Endothelial cell of umbilical vein (primary cell): ENCODE measurements around the gene SENP5. TPM values are rescaled to one million over a fixed set of nuclear protein-coding genes. Genes with fewer than 3 reads are reported as not detected.

ENCODE experiments used
- BruUV-seq: library from RNA; stranded (reverse); fragments of 400-500 nt; replicated peaks from 2 replicates; lab custom pipeline; 2021; lab: Mats Ljungman, UMichigan
- CTCF ChIA-PET: fragments of 300-600, 350-600 bp; sonication (Branson Sonifier 250); formaldehyde crosslinking; loops from one replicate; lab custom pipeline; 2021; ENCODE audit warnings: antibody characterized with exemption, inconsistent platforms; lab: Charles Lee
- POLR2A ChIA-PET: fragments of 300-600, 350-600 bp; sonication (Branson Sonifier 250); formaldehyde crosslinking; loops from one replicate; lab custom pipeline; 2021; ENCODE audit warnings: antibody characterized with exemption, inconsistent platforms; lab: Charles Lee
- DNase-seq: peaks from one replicate; pipeline ENCODE4 v3.0.0-alpha.2; 2011; ENCODE audit warnings: low read depth, low spot score
- FAIRE-seq: peaks from 2 replicates; lab custom pipeline; 2011; peaks lifted over from hg19 to GRCh38; lab: Jason Lieb, UNC
- H2AFZ ChIP-seq: 2 replicates; pipeline ENCODE4 v1.6.0; 2012; ENCODE audit warnings: low read depth, low read length, control low read depth, inconsistent platforms
- H3K27ac ChIP-seq: 2 replicates; pipeline ENCODE4 v1.5.1; 2011; ENCODE audit warnings: low read depth, mild to moderate bottlenecking, control low read depth, low read length, moderate library complexity; ENCODE audit not compliant: insufficient read depth
- H3K27me3 ChIP-seq, 2 experiments: 2 replicates each; pipeline versions ENCODE4 v1.6.0 to v1.6.1; 2011; ENCODE audit warnings: low read length in 2 of 2, mixed read lengths in 1 of 2; ENCODE audit not compliant: control insufficient read depth in 2 of 2, insufficient read depth in 2 of 2
- H3K36me3 ChIP-seq, 2 experiments: 2 replicates in 1 of 2; 3 replicates in 1 of 2; pipeline ENCODE4 v1.5.1; 2011; ENCODE audit warnings: low read length in 2 of 2, mild to moderate bottlenecking in 1 of 2, moderate library complexity in 1 of 2; ENCODE audit not compliant: control insufficient read depth in 2 of 2, insufficient read depth in 2 of 2; ENCODE audit errors: extremely low read depth in 1 of 2
- H3K4me1 ChIP-seq: 3 replicates; pipeline ENCODE4 v1.5.1; 2011; ENCODE audit warnings: mild to moderate bottlenecking, low read length; ENCODE audit not compliant: control insufficient read depth, insufficient read depth; ENCODE audit errors: extremely low read depth
- H3K4me2 ChIP-seq: 2 replicates; pipeline ENCODE4 v1.6.1; 2011; ENCODE audit warnings: low read length, control low read depth, mixed read lengths; ENCODE audit not compliant: insufficient read depth
- H3K4me3 ChIP-seq, 3 experiments: fragments of 200-600 bp in 1 of 3; sonication (generic), shearing (Covaris generic) in 1 of 3; replicated peaks in 1 of 3; 2 replicates each; pipeline ENCODE4 v1.5.1; 2011 to 2016; ENCODE audit warnings: control low read depth in 3 of 3, low read length in 3 of 3, mild to moderate bottlenecking in 2 of 3, inconsistent platforms in 1 of 3, low read depth in 1 of 3, moderate library complexity in 1 of 3; ENCODE audit not compliant: insufficient read depth in 1 of 3
- H3K79me2 ChIP-seq: 2 replicates; pipeline ENCODE4 v1.6.0; 2012; ENCODE audit warnings: low read length, inconsistent platforms; ENCODE audit not compliant: control insufficient read depth, insufficient read depth
- H3K9ac ChIP-seq: replicated peaks from 2 replicates; pipeline ENCODE3; 2011; ENCODE audit warnings: low read length, control low read depth; ENCODE audit not compliant: insufficient read depth; ENCODE audit errors: extremely low read depth
- H3K9me1 ChIP-seq: replicated peaks from 3 replicates; pipeline ENCODE4 v1.6.0; 2011; ENCODE audit warnings: mild to moderate bottlenecking, low read length; ENCODE audit not compliant: control insufficient read depth, insufficient read depth; ENCODE audit errors: extremely low read depth
- H3K9me3 ChIP-seq: replicated peaks from 2 replicates; pipeline ENCODE4 v1.5.1; 2012; ENCODE audit warnings: low read length, inconsistent platforms; ENCODE audit not compliant: control insufficient read depth, insufficient read depth
- H4K20me1 ChIP-seq: replicated peaks from 2 replicates; pipeline ENCODE3; 2011; ENCODE audit warnings: mild to moderate bottlenecking, low read length; ENCODE audit not compliant: control insufficient read depth, insufficient read depth; ENCODE audit errors: extremely low read depth
- CTCF ChIP-seq, 2 donors: IDR thresholded peaks; 1 replicate in 1 of 2; 2 replicates in 1 of 2; pipeline ENCODE4 v1.5.1; 2011; ENCODE audit warnings: low read length in 2 of 2, mild to moderate bottlenecking in 2 of 2, moderate library complexity in 2 of 2, control low read depth in 1 of 2, inconsistent platforms in 1 of 2, low read depth in 1 of 2; ENCODE audit not compliant: insufficient read depth in 1 of 2; ENCODE audit errors: extremely low read depth in 1 of 2
- EZH2 ChIP-seq: IDR thresholded peaks from 2 replicates; pipeline ENCODE4 v1.6.1; 2012; ENCODE audit warnings: borderline replicate concordance, low read depth, mild to moderate bottlenecking, moderate library complexity, low read length, inconsistent platforms; ENCODE audit not compliant: severe bottlenecking
- FOS ChIP-seq: IDR thresholded peaks from 2 replicates; pipeline ENCODE4 v1.6.1; 2011; ENCODE audit warnings: mild to moderate bottlenecking, low read length, moderate library complexity, borderline replicate concordance; ENCODE audit not compliant: insufficient read depth
- GATA2 ChIP-seq: IDR thresholded peaks from 2 replicates; pipeline ENCODE4 v1.7.0; 2011; ENCODE audit warnings: low read depth, mild to moderate bottlenecking, moderate library complexity, mixed read lengths, low read length; ENCODE audit not compliant: insufficient read length, insufficient read depth
- JUN ChIP-seq: IDR thresholded peaks from 2 replicates; pipeline ENCODE4 v1.6.1; 2011; ENCODE audit warnings: borderline replicate concordance, low read depth; ENCODE audit not compliant: insufficient read length, insufficient read depth
- MAX ChIP-seq: IDR thresholded peaks from 2 replicates; pipeline ENCODE4 v1.6.1; 2011; ENCODE audit not compliant: insufficient read depth, insufficient read length
- MYC ChIP-seq: IDR thresholded peaks from one replicate; pipeline ENCODE4 v1.6.1; 2011; ENCODE audit warnings: mild to moderate bottlenecking, low read depth, low read length
- POLR2A ChIP-seq: IDR thresholded peaks from 2 replicates; pipeline ENCODE4 v1.6.1; 2012; ENCODE audit warnings: low read depth, mild to moderate bottlenecking, control low read depth, low read length
- POLR2AphosphoS5 ChIP-seq: IDR thresholded peaks from 2 replicates; pipeline ENCODE4 v1.6.1; 2012; ENCODE audit warnings: low read depth, mild to moderate bottlenecking, control low read depth, low read length, moderate library complexity; ENCODE audit not compliant: insufficient read depth
- dilution Hi-C: fragments of 300-500 bp; cut with MboI; formaldehyde crosslinking; loops from one replicate; pipeline ENCODE4 v1.15.0; 2019; ENCODE audit warnings: low sequenced_read_pairs; ENCODE audit not compliant: extremely low pct_ligation_motif_present
- intact Hi-C: fragments of 100-400 bp; cut with micrococcal nuclease; formaldehyde crosslinking; loops from one replicate; pipeline ENCODE4 v1.10.0; 2022
- polyA plus RNA-seq, 4 experiments: library from polyadenylated mRNA; depleted of rRNA in 3 of 4; stranded (reverse) in 3 of 4; unstranded in 1 of 4; fragments of >200 nt; gene quantifications; 2 replicates each; pipeline versions ENCODE4 v1.2.1 to v1.2.3, GENCODE V29; 2011 to 2012; ENCODE audit warnings: missing spikeins in 1 of 4
- total RNA-seq: library from RNA; stranded (reverse); gene quantifications from 2 replicates; pipeline ENCODE4 v1.2.3, GENCODE V29; 2021

SENP5 gene
- total and polyA plus RNA-seq, 2 donors (not counting 3 experiments of a cell fraction or from before 2014, with no cell fraction given): 7.9 to 33.5 TPM

- no peak for DNase-seq
- H3K4me2 ChIP-seq: no peak overlapping the region
- no TSS peak for BruUV-seq
- POLR2A ChIA-PET: no interaction called here
- no peaks in the 10 kb centered on the region for H3K9me3 ChIP-seq
- no peaks in the 10 kb centered on the region for H3K4me1 ChIP-seq
- no peaks in the 10 kb centered on the region for H3K9me1 ChIP-seq
- no peaks in the 10 kb centered on the region for H4K20me1 ChIP-seq
- no peak for FAIRE-seq
- no peak overlapping the region for H3K27ac ChIP-seq
- intact Hi-C loops (no loop called here), dilution Hi-C loops (no loop called here)
- no peak overlapping the region for H2AFZ ChIP-seq
- TF ChIP-seq JUN (no peak), CTCF (IDR thresholded peaks at IDR 0.05; ENCODE audit: extremely low read depth in 1 of 2, insufficient read depth in 1 of 2, low read depth in 1 of 2, low read length in 2 of 2) (no peak), MYC (no peak), GATA2 (no peak), EZH2 (no peak), POLR2A (no peak), FOS (no peak), MAX (no peak), POLR2AphosphoS5 (no peak)
- no peaks in the 10 kb centered on the region for H3K27me3 ChIP-seq
- H3K9ac ChIP-seq: no peak overlapping the region
- H3K36me3 ChIP-seq: peaks cover 0 to 8% of the 10 kb centered on the region in 2 experiments
- CTCF ChIA-PET: no interaction called here
- no peaks in the 10 kb centered on the region for H3K79me2 ChIP-seq
- H3K4me3 ChIP-seq: no peak overlapping the region
Observed at GRCh38 chr3:196914866-196915265, 47.1 kb downstream of the SENP5 start.
